Heart right ventricle (tissue), 16 donors: ENCODE results near the gene NFYA. TPM values are rescaled to one million over a fixed set of nuclear protein-coding genes. Genes with fewer than 3 reads are reported as not detected.

ENCODE experiments used
- ATAC-seq, 8 donors: fragments of 200-7000 bp; cut with Tn5 transposase; one replicate each; pipeline ENCODE4 v1.9.1; 2020; ENCODE audit warnings: mild to moderate bottlenecking in 8 of 8, moderate library complexity in 8 of 8, moderate number of reproducible peaks in 1 of 8
- DNase-seq, 2 donors: peaks; one replicate each; pipeline ENCODE4 v3.0.0-alpha.2; 2020
- H3K27ac ChIP-seq, 10 donors: fragments of 200-600 bp; sonication (generic) in 2 of 10; one replicate each; pipeline versions ENCODE4 v1.5.0 to v1.8.0; 2020 to 2022; ENCODE audit warnings: mild to moderate bottlenecking in 3 of 10
- H3K27me3 ChIP-seq, 7 donors: fragments of 200-600 bp; one replicate each; pipeline ENCODE4 v1.8.0; 2021 to 2022; ENCODE audit warnings: mild to moderate bottlenecking in 2 of 7
- H3K36me3 ChIP-seq, 9 donors: fragments of 200-600 bp; sonication (generic) in 1 of 9; one replicate each; pipeline versions ENCODE4 v1.5.0 to v1.8.0; 2020 to 2022; ENCODE audit warnings: mild to moderate bottlenecking in 2 of 9
- H3K4me1 ChIP-seq, 9 donors: fragments of 200-600 bp; sonication (generic) in 1 of 9; one replicate each; pipeline versions ENCODE4 v1.5.0 to v1.8.0; 2020 to 2022; ENCODE audit warnings: mild to moderate bottlenecking in 4 of 9
- H3K4me3 ChIP-seq, 10 donors: fragments of 200-600 bp; sonication (generic) in 2 of 10; one replicate each; pipeline versions ENCODE4 v1.5.0 to v1.8.0; 2020 to 2022; ENCODE audit warnings: mild to moderate bottlenecking in 7 of 10, moderate library complexity in 2 of 10
- H3K9me3 ChIP-seq, 11 donors: fragments of 200-600 bp in 10 of 11; sonication (generic) in 2 of 11; one replicate each; pipeline versions ENCODE4 v1.5.0 to v1.8.0; 2013 to 2022; ENCODE audit warnings: mild to moderate bottlenecking in 2 of 11, control low read depth in 1 of 11, moderate library complexity in 1 of 11
- CTCF ChIP-seq, 9 donors: fragments of 200-600 bp; sonication (generic) in 2 of 9; IDR thresholded peaks; one replicate each; pipeline versions ENCODE4 v1.5.0 to v1.8.0; 2021 to 2022; ENCODE audit warnings: antibody characterized with exemption in 9 of 9, mild to moderate bottlenecking in 5 of 9, moderate library complexity in 1 of 9
- WGBS, 2 donors: extraction: QIAGEN DNeasy Blood & Tissue Kit; methylation state at CpG; one replicate each; pipeline ENCODE4 v1.1.7; 2013; ENCODE audit warnings: inconsistent platforms in 1 of 2; 5-methylcytosine and 5-hydroxymethylcytosine counted together
- intact Hi-C, 10 donors: fragments of 100-400 bp; cut with DNase I; formaldehyde crosslinking; loops; one replicate each; pipeline versions ENCODE4 v1.11.1 to v1.14.2; 2022
- polyA plus RNA-seq, 2 donors: library from polyadenylated mRNA; stranded (reverse); fragments of 200-250 nt; gene quantifications; one replicate each; pipeline ENCODE4 v1.2.3, GENCODE V29; 2013
- total RNA-seq, 10 donors: library from RNA; stranded (reverse); fragmentation: NEBNext Ultra II Directional in 3 of 10; extraction: Animal tissue kit (Norgen Biotek cat#: 25700) in 3 of 10; gene quantifications; one replicate each; pipeline versions ENCODE4 v1.2.1 to v1.2.4, GENCODE V29; 2021 to 2023
- donor health status: Arrhythmogenic right ventricular cardiomyopathy.
- donor health status: ischemic (EF 13 %, LVEDD 7.1; RV severe dilation, severe dysfunction).
- donor health status: healthy with polysubstance abuse.
- donor health status: DM: no; HTN: yes; CAD: no.
- donor health status: DM: no; HTN: no; CAD: no.
- donor health status: ischemic (EF 25% LVEDD 6.9; RV normal size, moderate dysfunction).
- donor health status: ischemic (EF 25% LVEDD 5.7; RV mildly dilated, moderate dysfunction).
- donor health status: healthy.
- donor health status: DM: yes; HTN: yes; CAD: no.
- donor health status: Ischemic cardiomyopathy.
- donor health status: ischemic (EF 35%, LVEDD 5.7; RV mildly dilated, moderate dysfunction).
- donor health status: nonischemic (EF 11% LVEDD 7.7; RV severe dilation, severe dysfunction).
- donor health status: DM: yes; HTN: yes; CAD: no.
- donor health status: PGD.
- donor health status: ischemic (EF 29% LVEDD 5.4; RV normal size, mild dysfunction).
- donor health status: nonischemic (EF 23%, LVEDD 6.1; RV moderate dilation, normal function).

The NFYA gene
- total and polyA plus RNA-seq, 12 donors = 4.2 to 12.0 (median 10.3) TPM

- DNase-seq (no peak), ATAC-seq (no peak)
- intact Hi-C loops = no loop called here
- no peaks in the 10 kb centered on the region for H3K4me1 ChIP-seq
- no peaks in the 10 kb centered on the region for H3K9me3 ChIP-seq
- H3K27me3 ChIP-seq = no peaks in the 10 kb centered on the region
- H3K4me3 ChIP-seq = no peak overlapping the region
- no peak for TF ChIP-seq CTCF (IDR thresholded peaks at IDR 0.05)
- H3K36me3 ChIP-seq = peaks cover 0 to 69% (median 12%) of the 10 kb centered on the region in 9 donors
- no peak overlapping the region for H3K27ac ChIP-seq
Observed at GRCh38 chr6:41136911-41137310, 64.1 kb downstream of the NFYA start.

GRCh38 chr6:41147917-41148316 is 75.1 kb downstream of the NFYA start:
- Histone ChIP-seq H3K27ac (no peak overlapping the region), H3K36me3 (peaks cover 0 to 44% (median 0%) of the 10 kb centered on the region in 9 donors), H3K9me3 (no peaks in the 10 kb centered on the region), H3K4me1 (no peaks in the 10 kb centered on the region), H3K27me3 (no peaks in the 10 kb centered on the region), H3K4me3 (no peak overlapping the region)
- TF ChIP-seq CTCF (IDR thresholded peaks at IDR 0.05) = no peak
- intact Hi-C loops = no loop called here
- DNase-seq (no peak), ATAC-seq (no peak)
- 98 to 100% methylated on average over 1 of the region's 1 CpG for WGBS, 2 donors

Other genes starting within 250 kb of the NFYA start
- gene UNC5CL, start 33.8 kb upstream of the NFYA start, total RNA-seq = under 1 TPM; 0.19 to 0.81 (median 0.45) TPM
- gene UNC5CL, start 33.8 kb upstream of the NFYA start, polyA plus RNA-seq = 1 to 10 TPM in 1 of 2 donors, under 1 TPM in 1; 0.42 to 1.9 TPM
- gene TSPO2, start 30.5 kb upstream of the NFYA start, total RNA-seq = not detected
- not detected for gene TSPO2, start 30.5 kb upstream of the NFYA start, polyA plus RNA-seq
- gene APOBEC2, start 19.8 kb upstream of the NFYA start, total RNA-seq = 100 to 1,000 TPM; 174 to 307 (median 224) TPM
- gene APOBEC2, start 19.8 kb upstream of the NFYA start, polyA plus RNA-seq = 100 to 1,000 TPM in 1 of 2 donors, 10 to 100 TPM in 1; 79.0 to 134 TPM
- 10 to 100 TPM; 13.7 to 24.7 (median 16.6) TPM for gene OARD1, start 618 bp upstream of the NFYA start, total RNA-seq
- 10 to 100 TPM; 22.7 to 31.2 TPM for gene OARD1, start 618 bp upstream of the NFYA start, polyA plus RNA-seq
- gene TREML1, start 81.4 kb downstream of the NFYA start, total RNA-seq = under 1 TPM in 2 of 10 donors, not detected in 8; 0.33 to 0.39 TPM
- under 1 TPM in 1 of 2 donors, not detected in 1; 0.17 TPM for gene TREML1, start 81.4 kb downstream of the NFYA start, polyA plus RNA-seq
- gene TREM2, start 90.1 kb downstream of the NFYA start, total RNA-seq = 1 to 10 TPM in 3 of 10 donors, under 1 TPM in 4, not detected in 3; 0.40 to 5.5 (median 1.00) TPM
- 1 to 10 TPM; 1.4 to 1.6 TPM for gene TREM2, start 90.1 kb downstream of the NFYA start, polyA plus RNA-seq
- under 1 TPM in 4 of 10 donors, not detected in 6; 0.10 to 0.38 (median 0.16) TPM for gene TREML2, start 128.2 kb downstream of the NFYA start, total RNA-seq
- gene TREML2, start 128.2 kb downstream of the NFYA start, polyA plus RNA-seq = under 1 TPM in 1 of 2 donors, not detected in 1; 0.01 TPM
- not detected for gene TREML4, start 155.4 kb downstream of the NFYA start, total RNA-seq
- under 1 TPM in 1 of 2 donors, not detected in 1; 0.04 TPM for gene TREML4, start 155.4 kb downstream of the NFYA start, polyA plus RNA-seq
- gene TREM1, start 213.7 kb downstream of the NFYA start, total RNA-seq = 1 to 10 TPM in 4 of 10 donors, under 1 TPM in 6; 0.35 to 6.0 (median 0.99) TPM
- 10 to 100 TPM in 1 of 2 donors, not detected in 1; 12.4 TPM for gene TREM1, start 213.7 kb downstream of the NFYA start, polyA plus RNA-seq